Activated B cell treated with CpG ODN at 0.5 μM for 24 hours (primary cell): Measurements from ENCODE around the gene TTL. TPM values are rescaled to one million over a fixed set of nuclear protein-coding genes. Genes with fewer than 3 reads are reported as not detected.

Experiments
- ATAC-seq: fragments of 200-7000 bp; cut with Tn5 transposase; one replicate; pipeline ENCODE4 v1.10.0; 2021; ENCODE audit warnings: low read depth, mild to moderate bottlenecking, moderate library complexity
- CTCF ChIA-PET: fragments of 350-600 bp; sonication (Branson Sonifier 250); formaldehyde crosslinking; loops from one replicate; lab custom pipeline; 2021; ENCODE audit warnings: antibody characterized with exemption; lab: Charles Lee
- POLR2A ChIA-PET: fragments of 350-600 bp; sonication (Branson Sonifier 250); formaldehyde crosslinking; loops from one replicate; lab custom pipeline; 2021; ENCODE audit warnings: antibody characterized with exemption; lab: Charles Lee
- DNase-seq: peaks from one replicate; pipeline ENCODE4 v3.0.0; 2022
- H3K27ac Mint-ChIP-seq: one replicate; pipeline ENCODE4 v1.8.0; 2020; ENCODE audit warnings: mixed read lengths
- H3K27me3 Mint-ChIP-seq: one replicate; pipeline ENCODE4 v1.8.0; 2021; ENCODE audit warnings: mixed read lengths
- H3K36me3 Mint-ChIP-seq: one replicate; pipeline ENCODE4 v1.8.0; 2021; ENCODE audit warnings: low read depth, mixed read lengths
- H3K4me1 Mint-ChIP-seq: one replicate; pipeline ENCODE4 v1.8.0; 2021; ENCODE audit warnings: mixed read lengths
- H3K4me3 Mint-ChIP-seq: one replicate; pipeline ENCODE4 v1.8.0; 2020; ENCODE audit warnings: mild to moderate bottlenecking, mixed read lengths
- H3K9me3 Mint-ChIP-seq: one replicate; pipeline ENCODE4 v1.8.0; 2020; ENCODE audit warnings: mixed read lengths
- CTCF ChIP-seq: fragments of 200-600 bp; IDR thresholded peaks from one replicate; pipeline ENCODE4 v1.8.0; 2022; ENCODE audit warnings: antibody characterized with exemption, mild to moderate bottlenecking
- intact Hi-C: fragments of 100-400 bp; cut with micrococcal nuclease; formaldehyde crosslinking; loops from one replicate; pipeline ENCODE4 v1.15.1; 2024
- total RNA-seq: library from RNA; stranded (reverse); gene quantifications from 2 replicates; pipeline ENCODE4 v1.2.3, GENCODE V29; 2022

Gene TTL
- total RNA-seq, 1 donor from 2014 or later, result 20.8 TPM

- no peak for TF ChIP-seq CTCF
- Mint-ChIP-seq H3K9me3 (no peaks in the 10 kb centered on the region), H3K4me1 (peaks cover 27% of the 10 kb centered on the region), H3K4me3 (no peak overlapping the region), H3K36me3 (peaks cover 27% of the 10 kb centered on the region), H3K27ac (no peak overlapping the region), H3K27me3 (no peaks in the 10 kb centered on the region)
- intact Hi-C loops, result loop anchor here (5.0 to 10.0 kb wide), 5 partner anchors 67 to 695 kb away; partner anchors contain the start of genes ANAPC1, SLC20A1, ZC3H6 and ZC3H8
- DNase-seq, result no peak
- no peak for ATAC-seq
- POLR2A ChIA-PET, result interaction anchor here (0.7 kb wide), 1 partner anchor 58 kb away, joined by 8 read pairs; no protein-coding TSS in a partner anchor
- CTCF ChIA-PET, result interaction anchor here (1.0 kb wide), 1 partner anchor 146 kb away, joined by 3 read pairs; no protein-coding TSS in a partner anchor
These were observed 98.1 kb downstream of the TTL start for GRCh38 chr2:112580084-112580483.

GRCh38 chr2:112582314-112582746 lies 100.4 kb downstream of the TTL start:
- Mint-ChIP-seq H3K4me1 (peaks cover 37% of the 10 kb centered on the region), H3K36me3 (peaks cover 18% of the 10 kb centered on the region), H3K27me3 (no peaks in the 10 kb centered on the region), H3K27ac (peak overlapping the region; percentile 59), H3K9me3 (no peaks in the 10 kb centered on the region), H3K4me3 (peak overlapping the region; percentile 28)
- peak; percentile 30 for ATAC-seq
- ChIA-PET CTCF (no interaction called here), POLR2A (no interaction called here)
- TF ChIP-seq CTCF, result peak; percentile 36
- no peak for DNase-seq
- intact Hi-C loops, result loop anchor here (1.0 to 10.0 kb wide), 8 partner anchors 40 to 698 kb away; partner anchors contain the start of genes ANAPC1, POLR1B, SLC20A1 and TMEM87B

- Mint-ChIP-seq H3K4me1 (peaks cover 37% of the 10 kb centered on the region), H3K9me3 (no peaks in the 10 kb centered on the region), H3K27ac (peak overlapping the region; percentile 96), H3K36me3 (peaks cover 26% of the 10 kb centered on the region), H3K27me3 (no peaks in the 10 kb centered on the region), H3K4me3 (peak overlapping the region; percentile 96)
- CTCF ChIA-PET, result interaction anchor here (1.0 to 2.1 kb wide), 3 partner anchors 17 to 143 kb away, joined by 5 to 8 read pairs (median 6); no protein-coding TSS in a partner anchor
- POLR2A ChIA-PET, result interaction anchor here (0.5 to 3.5 kb wide), 6 partner anchors 18 to 978 kb away, joined by 3 to 16 read pairs (median 6); partner anchors contain the start of gene SLC20A1
- no peak for DNase-seq
- no peak for TF ChIP-seq CTCF
- no peak for ATAC-seq
- intact Hi-C loops, result loop anchor here (5.0 to 10.0 kb wide), 5 partner anchors 64 to 699 kb away; partner anchors contain the start of genes ANAPC1, SLC20A1, ZC3H6 and ZC3H8
These were observed 101.7 kb downstream of the TTL start for GRCh38 chr2:112583497-112584133.

GRCh38 chr2:112584134-112584890 lies 102.4 kb downstream of the TTL start, which contains the start of gene CHCHD5:
Gene CHCHD5, plus strand, starts transcription at chr2:112584609. Its CDS starts 39 bp downstream, at chr2:112584648.
- Mint-ChIP-seq H3K9me3 (no peaks in the 10 kb centered on the region), H3K4me3 (peak within 1 kb of the TSS; percentile 96), H3K27ac (peak within 1 kb of the TSS; percentile 96), H3K27me3 (no peaks in the 10 kb centered on the region), H3K4me1 (peaks cover 35% of the 10 kb centered on the region), H3K36me3 (peaks cover 30% of the 10 kb centered on the region)
- POLR2A ChIA-PET, result interaction anchor here (0.6 to 3.5 kb wide), 10 partner anchors 17 to 124 kb away, joined by 3 to 16 read pairs (median 4); partner anchors contain the start of gene SLC20A1
- DNase-seq (peak; percentile 84), ATAC-seq (peak; percentile 85)
- CTCF ChIA-PET, result interaction anchor here (0.6 to 2.1 kb wide), 5 partner anchors 16 to 142 kb away, joined by 3 to 8 read pairs (median 5); no protein-coding TSS in a partner anchor
- intact Hi-C loops, result loop anchor here (5.0 to 10.0 kb wide), 5 partner anchors 63 to 700 kb away; partner anchors contain the start of genes ANAPC1, SLC20A1, ZC3H6 and ZC3H8
- no peak for TF ChIP-seq CTCF
